Type B pancreatic cell (in vitro differentiated cells): Measurements from ENCODE around the gene RAB15. TPM values are rescaled to one million over a fixed set of nuclear protein-coding genes. Genes with fewer than 3 reads are reported as not detected.

Experiments used
- DNase-seq: peaks from one replicate; pipeline ENCODE4 v3.0.0; 2021; ENCODE audit warnings: mixed read lengths; ENCODE audit not compliant: unreplicated experiment; ENCODE audit errors: extremely low spot score
- H3K27ac Mint-ChIP-seq: 2 replicates; pipeline ENCODE4 v1.8.0; 2021; ENCODE audit warnings: mild to moderate bottlenecking, mixed read lengths
- H3K27me3 Mint-ChIP-seq: 2 replicates; pipeline ENCODE4 v1.8.0; 2021; ENCODE audit warnings: mixed read lengths
- H3K36me3 Mint-ChIP-seq: 2 replicates; pipeline ENCODE4 v1.8.0; 2021; ENCODE audit warnings: mixed read lengths
- H3K4me1 Mint-ChIP-seq: one replicate; pipeline ENCODE4 v1.8.0; 2021; ENCODE audit warnings: mixed read lengths; ENCODE audit not compliant: unreplicated experiment
- H3K4me3 Mint-ChIP-seq: 2 replicates; pipeline ENCODE4 v1.8.0; 2021; ENCODE audit warnings: mild to moderate bottlenecking, mixed read lengths
- H3K9me3 Mint-ChIP-seq: 2 replicates; pipeline ENCODE4 v1.8.0; 2021; ENCODE audit warnings: mixed read lengths
- total RNA-seq: library from RNA; stranded (reverse); gene quantifications from 2 replicates; pipeline ENCODE4 v1.2.1, GENCODE V29; 2021; ENCODE audit warnings: low replicate concordance
- TF ChIP-seq, protein P1 (sequence below): fragments of 200-600 bp; sonication (generic); conservative IDR thresholded peaks from 2 replicates; pipeline ENCODE4 v1.5.0; 2021; ENCODE audit warnings: antibody characterized with exemption, mild to moderate bottlenecking

The RAB15 gene
- total RNA-seq, 1 donor from 2014 or later, result 31.4 TPM

DNA sequence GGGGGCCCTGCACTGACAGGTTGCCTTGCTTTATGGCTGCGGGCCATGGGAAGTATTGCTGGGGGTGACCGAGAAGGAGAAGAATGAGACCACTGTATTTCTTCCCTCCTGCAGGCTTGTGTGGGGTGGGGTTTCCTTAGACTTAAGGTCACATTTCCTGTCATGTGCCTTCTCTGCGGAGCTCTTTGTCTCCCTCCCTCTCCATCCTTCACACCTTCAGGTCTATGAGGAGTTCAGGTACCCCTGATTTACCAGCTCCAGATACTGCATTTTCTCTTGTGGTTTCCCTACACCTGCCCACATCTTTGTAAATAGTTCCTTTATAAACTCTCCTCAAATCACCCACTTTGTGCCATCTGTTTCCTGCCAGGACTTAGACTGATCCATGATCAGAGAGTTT lies 18.2 kb upstream of the RAB15 start:
- DNase-seq, result no peak
- H3K27me3 Mint-ChIP-seq, result peaks cover 4% of the 10 kb centered on the region
- TF ChIP-seq, protein P1, sequence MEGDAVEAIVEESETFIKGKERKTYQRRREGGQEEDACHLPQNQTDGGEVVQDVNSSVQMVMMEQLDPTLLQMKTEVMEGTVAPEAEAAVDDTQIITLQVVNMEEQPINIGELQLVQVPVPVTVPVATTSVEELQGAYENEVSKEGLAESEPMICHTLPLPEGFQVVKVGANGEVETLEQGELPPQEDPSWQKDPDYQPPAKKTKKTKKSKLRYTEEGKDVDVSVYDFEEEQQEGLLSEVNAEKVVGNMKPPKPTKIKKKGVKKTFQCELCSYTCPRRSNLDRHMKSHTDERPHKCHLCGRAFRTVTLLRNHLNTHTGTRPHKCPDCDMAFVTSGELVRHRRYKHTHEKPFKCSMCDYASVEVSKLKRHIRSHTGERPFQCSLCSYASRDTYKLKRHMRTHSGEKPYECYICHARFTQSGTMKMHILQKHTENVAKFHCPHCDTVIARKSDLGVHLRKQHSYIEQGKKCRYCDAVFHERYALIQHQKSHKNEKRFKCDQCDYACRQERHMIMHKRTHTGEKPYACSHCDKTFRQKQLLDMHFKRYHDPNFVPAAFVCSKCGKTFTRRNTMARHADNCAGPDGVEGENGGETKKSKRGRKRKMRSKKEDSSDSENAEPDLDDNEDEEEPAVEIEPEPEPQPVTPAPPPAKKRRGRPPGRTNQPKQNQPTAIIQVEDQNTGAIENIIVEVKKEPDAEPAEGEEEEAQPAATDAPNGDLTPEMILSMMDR, result no peak
- peaks cover 14% of the 10 kb centered on the region for H3K4me1 Mint-ChIP-seq
- no peaks in the 10 kb centered on the region for H3K9me3 Mint-ChIP-seq
- no peak overlapping the region for H3K27ac Mint-ChIP-seq
- peaks cover 10% of the 10 kb centered on the region for H3K36me3 Mint-ChIP-seq
- H3K4me3 Mint-ChIP-seq, result peak overlapping the region; percentile 8

DNA sequence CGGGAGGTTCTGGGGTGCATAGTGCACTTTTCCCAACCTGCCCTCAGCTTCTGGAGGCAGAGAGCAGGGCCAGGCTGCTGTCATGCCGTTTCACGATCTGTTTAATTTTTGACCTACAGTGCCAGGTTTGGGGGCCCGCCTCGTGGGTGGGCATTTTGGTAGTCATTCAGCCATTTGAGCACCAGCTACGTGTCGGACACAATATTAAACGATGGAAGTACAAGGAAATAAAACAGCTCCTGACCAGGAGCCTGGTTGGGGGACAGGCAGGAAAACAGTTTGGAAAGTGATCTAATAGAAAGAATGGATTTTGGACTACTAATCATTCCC lies 15.3 kb upstream of the RAB15 start:
- DNase-seq, result no peak
- Mint-ChIP-seq H3K4me1 (peaks cover 24% of the 10 kb centered on the region), H3K27ac (peak overlapping the region; percentile 98), H3K27me3 (peaks cover 9% of the 10 kb centered on the region), H3K4me3 (peak overlapping the region; percentile 99), H3K9me3 (no peaks in the 10 kb centered on the region), H3K36me3 (peaks cover 10% of the 10 kb centered on the region)
- TF ChIP-seq, protein P1, result no peak

DNA sequence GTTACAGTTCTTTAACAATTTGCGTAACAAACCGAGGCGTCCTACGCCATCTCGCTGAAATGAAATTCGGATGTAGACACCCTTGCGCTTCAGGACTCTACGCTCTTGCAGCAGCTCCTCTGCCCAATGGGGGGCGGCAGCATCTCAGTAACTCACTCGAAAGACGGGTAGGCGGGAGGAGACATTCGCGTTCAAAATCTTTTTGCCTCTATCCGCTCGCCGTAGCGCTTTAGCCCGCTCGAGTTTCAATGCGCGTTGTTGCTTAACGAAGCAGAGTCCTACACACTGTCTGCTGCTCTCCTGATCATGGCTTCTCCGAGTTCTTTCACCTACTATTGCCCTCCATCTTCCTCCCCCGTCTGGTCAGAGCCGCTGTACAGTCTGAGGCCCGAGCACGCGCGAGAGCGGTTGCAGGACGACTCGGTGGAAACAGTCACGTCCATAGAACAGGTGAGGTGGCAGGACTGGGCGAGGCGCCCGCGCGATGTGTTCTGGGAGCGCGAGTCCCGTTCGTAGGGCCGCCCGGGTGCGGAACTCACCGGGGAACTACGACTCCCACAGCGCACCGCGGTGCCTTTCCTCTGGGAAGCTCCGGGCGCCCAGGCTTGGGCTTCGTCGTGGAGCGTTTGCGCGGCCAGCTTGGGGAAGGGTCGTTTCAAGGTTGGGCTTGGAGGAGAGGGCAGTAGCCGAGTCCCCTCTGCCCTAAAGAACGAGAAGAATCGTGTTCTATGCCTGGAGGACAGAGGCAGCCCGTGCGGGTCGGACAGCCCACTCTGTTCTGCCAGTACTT lies 14.7 kb upstream of the RAB15 start, which contains the start of gene FNTB:
Gene FNTB, plus strand, starts transcription at position 248 of the 790 bp plus-strand sequence. Its CDS starts 59 bp downstream, at position 307.
- Mint-ChIP-seq H3K9me3 (no peaks in the 10 kb centered on the region), H3K4me1 (peaks cover 24% of the 10 kb centered on the region), H3K27ac (peak within 1 kb of the TSS; percentile 98), H3K4me3 (peak within 1 kb of the TSS; percentile 99), H3K36me3 (peaks cover 10% of the 10 kb centered on the region), H3K27me3 (peaks cover 9% of the 10 kb centered on the region)
- peak; percentile 94 for DNase-seq
- TF ChIP-seq, protein P1, result peak; percentile 73

DNA sequence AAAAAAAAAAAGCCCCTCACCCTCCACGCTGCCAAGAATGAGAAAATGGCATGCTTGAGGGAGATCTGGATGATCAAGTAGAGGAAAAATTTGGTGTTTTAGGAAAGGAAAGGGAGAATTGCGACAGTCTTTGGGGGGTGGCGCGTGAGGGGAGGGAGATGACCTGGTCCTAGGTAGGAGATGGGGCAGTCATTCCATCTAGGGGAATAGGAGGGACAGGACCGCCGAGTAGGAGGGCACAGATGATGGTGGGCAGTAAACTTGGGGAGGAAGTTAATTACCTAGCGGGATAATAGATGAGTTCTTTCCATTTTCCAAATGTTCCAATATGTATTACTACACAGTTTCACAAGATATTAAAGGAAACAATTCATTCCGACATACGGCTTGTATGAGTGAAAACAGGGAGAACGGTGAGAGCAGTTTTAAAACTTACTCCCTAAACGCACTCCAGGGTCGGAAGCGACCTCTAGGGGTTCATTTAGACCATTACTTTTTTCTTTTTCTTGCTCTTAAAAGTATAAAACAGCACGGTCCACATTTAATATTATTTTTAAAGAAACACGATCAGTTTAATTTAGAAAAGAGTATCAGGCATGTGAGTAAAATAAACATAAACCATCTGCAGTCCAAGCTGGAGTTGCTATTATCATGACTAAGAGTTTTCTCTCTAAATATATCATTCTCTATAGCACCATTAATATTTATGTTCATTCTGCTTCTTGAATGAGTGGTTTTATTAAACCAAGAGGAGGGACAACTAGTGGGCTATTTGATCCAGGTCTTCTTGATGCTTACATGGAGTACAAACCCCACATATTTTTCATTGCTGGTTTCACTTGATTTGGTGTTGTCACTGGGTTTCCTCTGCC lies 11.5 kb upstream of the RAB15 start:
- H3K36me3 Mint-ChIP-seq, result peaks cover under 1% of the 10 kb centered on the region
- no peak for DNase-seq
- H3K27me3 Mint-ChIP-seq, result peaks cover 9% of the 10 kb centered on the region
- TF ChIP-seq, protein P1, result peak; percentile 82
- peak overlapping the region; percentile 82 for H3K4me3 Mint-ChIP-seq
- peaks cover 16% of the 10 kb centered on the region for H3K4me1 Mint-ChIP-seq
- no peaks in the 10 kb centered on the region for H3K9me3 Mint-ChIP-seq
- H3K27ac Mint-ChIP-seq, result peak overlapping the region; percentile 61

DNA sequence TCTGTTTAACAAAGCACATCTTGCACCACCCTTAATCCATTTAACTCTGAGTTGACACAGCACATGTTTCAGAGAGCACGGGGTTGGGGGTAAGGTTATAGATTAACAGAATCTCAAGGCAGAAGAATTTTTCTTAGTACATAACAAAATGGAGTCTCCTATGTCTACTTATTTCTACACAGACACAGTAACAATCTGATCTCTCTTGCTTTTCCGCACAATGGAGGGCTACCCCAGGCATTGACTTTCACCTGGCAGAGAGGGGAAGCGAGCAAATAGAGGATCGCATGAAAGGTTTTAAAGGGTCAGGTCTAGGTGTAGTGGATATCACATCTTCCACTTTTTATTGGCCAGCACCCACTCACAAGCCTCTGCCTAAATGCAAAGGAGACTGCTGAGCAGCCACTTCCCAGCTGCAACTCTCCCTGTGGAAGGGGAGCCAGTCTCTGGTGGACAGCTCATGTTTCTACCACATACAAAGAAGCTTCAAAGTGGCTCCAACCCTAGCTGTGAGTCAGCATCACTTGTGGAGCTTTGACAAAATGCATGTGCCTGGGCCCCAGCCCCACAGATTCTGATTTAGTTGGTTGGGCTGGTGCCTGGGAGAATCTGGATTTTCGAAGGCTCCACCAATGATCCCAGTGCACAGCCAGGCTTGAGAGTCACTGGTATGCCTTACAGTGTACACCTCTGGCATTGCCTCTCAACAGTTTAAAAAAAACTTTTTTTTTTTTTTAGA lies 7.4 kb upstream of the RAB15 start:
- TF ChIP-seq, protein P1, result no peak
- H3K27ac Mint-ChIP-seq, result peak overlapping the region; percentile 88
- DNase-seq, result no peak
- H3K4me1 Mint-ChIP-seq, result peaks cover 19% of the 10 kb centered on the region
- H3K4me3 Mint-ChIP-seq, result peak overlapping the region; percentile 46
- H3K27me3 Mint-ChIP-seq, result peaks cover 10% of the 10 kb centered on the region
- no peaks in the 10 kb centered on the region for H3K9me3 Mint-ChIP-seq
- H3K36me3 Mint-ChIP-seq, result no peaks in the 10 kb centered on the region
